Tongue (tissue), 2 donors: Measurements from ENCODE around the gene LRRC3C. TPM values are rescaled to one million over a fixed set of nuclear protein-coding genes. Genes with fewer than 3 reads are reported as not detected.
"Not testable (repeated sequence)": the region's sequence is repeated elsewhere in the genome, so short reads cannot be mapped to it uniquely, and the experiment has no call there.

Source experiments
- DNase-seq: peaks from one replicate; pipeline ENCODE4 v3.0.0-alpha.2; 2015
- total RNA-seq: library from RNA; depleted of rRNA; stranded (reverse); fragments of >200 nt; gene quantifications from one replicate; pipeline ENCODE4 v1.2.3, GENCODE V29; 2014

The LRRC3C gene
- total RNA-seq, 1 donor from 2014 or later: not detected

DNA sequence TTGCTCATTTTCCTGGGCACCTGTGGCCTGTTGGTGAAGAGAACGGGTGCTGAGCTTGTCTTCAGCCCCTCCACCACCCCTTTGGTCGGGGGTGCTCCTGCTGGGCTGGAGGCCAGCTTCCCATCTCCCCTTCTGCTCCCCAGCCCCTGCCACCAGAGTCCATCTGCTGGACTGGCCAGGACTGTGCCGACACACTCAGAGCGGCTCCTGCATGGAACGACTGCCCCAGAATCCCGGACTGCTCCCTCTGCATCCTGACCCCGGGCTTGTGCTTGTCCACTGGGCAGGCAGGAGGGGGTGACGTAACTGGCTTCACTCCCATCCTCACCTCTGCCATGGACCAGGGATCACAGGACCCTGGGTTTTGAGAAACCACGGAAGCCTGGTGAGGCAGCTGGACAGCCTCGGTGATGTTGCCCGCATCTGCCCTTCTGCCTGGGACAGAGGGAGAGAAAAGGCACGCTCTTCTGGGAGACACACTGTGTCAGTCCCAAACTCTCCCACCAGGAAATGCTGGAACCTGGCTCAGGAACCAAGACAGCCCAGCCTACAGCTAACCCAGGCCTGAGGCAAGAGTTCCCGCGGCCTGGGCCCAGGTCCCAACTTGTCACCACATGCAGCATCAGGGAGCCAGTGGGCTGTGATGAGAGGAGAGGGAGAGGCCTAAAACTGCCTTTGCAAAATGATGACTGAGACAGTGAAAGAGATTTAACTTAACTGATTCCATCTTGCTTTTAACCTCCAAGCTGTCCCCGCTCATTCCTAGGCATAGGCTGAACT, 19.2 kb downstream of the LRRC3C start:
- peak; percentile 24 for DNase-seq

DNA sequence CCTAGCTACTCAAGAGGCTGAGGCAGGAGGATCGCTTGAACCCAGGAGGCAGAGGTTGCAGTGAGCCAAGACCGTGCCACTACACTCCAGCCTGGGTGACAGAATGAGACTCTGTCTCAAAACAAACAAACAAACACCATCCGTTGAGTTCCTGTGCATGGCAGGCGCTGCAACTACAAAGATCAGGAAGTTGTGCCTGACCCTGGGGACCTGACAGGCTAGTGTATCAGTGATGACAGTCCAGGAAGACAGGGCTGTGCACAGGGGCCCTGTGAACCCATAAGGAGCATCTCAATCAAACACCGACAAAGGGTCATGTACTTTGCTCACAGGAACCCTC, 20.9 kb downstream of the LRRC3C start:
- DNase-seq: not testable (repeated sequence)

DNA sequence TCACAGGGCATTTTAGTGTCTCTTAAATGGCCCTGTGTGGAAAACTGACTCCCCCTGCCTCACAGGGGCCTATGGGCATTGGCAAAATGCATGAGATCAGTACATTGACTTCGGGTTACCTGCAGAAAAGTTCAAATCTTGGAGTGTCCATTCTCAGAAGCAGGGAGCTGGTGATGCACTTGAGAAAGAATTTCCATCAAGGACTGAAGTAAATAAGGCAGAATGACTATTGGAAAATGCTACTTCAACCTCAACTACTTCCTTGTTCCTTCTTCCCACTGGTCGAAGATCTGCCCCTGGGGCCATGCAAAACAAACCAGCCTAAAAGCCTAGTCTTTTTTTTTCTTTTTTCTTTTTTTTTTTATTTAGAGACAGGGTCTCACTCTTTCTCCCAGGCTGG, 21.5 kb downstream of the LRRC3C start:
- DNase-seq: no peak

DNA sequence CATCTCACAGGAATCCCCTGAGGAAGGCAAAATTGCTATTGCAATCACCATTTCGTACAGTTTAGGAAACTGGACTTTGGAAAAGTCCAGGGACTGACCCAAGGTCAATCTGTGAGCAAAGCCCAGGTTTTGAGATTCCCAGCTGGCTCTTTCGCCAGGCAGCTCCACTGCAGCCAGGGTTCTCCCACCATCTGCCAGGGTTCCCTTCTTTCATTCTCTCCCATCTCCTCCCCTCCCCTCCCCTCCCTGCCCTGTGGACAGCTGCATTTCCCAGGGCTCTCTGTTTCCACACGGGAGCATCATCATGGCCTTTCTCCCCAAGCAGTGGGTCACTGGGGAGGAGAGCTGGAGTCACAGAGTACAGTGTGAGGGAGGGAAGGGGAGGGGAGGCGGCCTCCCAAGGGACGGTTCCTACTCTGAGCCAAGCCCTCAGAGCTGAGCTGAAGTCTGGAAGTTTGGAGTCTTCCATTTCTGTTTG, 23.4 kb downstream of the LRRC3C start:
- DNase-seq: peak; percentile 31

DNA sequence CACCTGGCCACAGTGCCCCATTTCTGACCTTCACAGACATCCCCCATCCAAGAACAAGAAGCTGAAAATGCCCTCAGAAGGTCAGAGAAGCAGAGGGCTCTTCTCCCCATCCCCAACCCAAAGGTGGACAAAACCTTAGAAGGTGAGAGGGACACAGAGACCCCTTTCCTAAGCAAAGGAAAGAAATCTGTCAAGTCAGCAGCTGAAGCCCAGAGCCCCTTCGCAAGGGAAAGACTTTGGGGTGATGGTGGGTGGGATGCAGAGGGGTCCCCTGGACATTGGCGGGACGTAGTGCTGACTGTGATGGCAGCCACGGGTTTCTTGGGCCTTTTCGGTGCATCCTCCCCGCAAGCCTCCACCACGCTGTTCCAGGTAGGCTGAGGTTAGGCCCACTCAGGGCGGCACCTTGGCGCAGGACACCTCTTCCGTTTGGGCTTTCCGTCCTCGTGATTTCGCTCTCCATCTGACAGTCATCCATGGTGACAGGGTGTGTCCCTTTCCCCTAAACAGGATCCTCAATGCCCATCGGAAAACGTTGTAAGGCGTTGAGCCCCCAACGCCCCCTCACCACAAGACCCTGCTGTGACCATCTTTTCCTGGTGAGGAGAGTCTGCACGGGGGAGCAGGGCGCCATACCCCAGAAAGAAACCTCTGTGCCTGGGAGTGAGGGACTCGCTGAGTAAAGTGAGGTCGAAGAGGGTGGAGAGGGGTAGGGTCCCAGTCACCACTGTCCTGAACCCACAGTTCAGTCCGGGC, 24.6 kb downstream of the LRRC3C start:
- DNase-seq: no peak

DNA sequence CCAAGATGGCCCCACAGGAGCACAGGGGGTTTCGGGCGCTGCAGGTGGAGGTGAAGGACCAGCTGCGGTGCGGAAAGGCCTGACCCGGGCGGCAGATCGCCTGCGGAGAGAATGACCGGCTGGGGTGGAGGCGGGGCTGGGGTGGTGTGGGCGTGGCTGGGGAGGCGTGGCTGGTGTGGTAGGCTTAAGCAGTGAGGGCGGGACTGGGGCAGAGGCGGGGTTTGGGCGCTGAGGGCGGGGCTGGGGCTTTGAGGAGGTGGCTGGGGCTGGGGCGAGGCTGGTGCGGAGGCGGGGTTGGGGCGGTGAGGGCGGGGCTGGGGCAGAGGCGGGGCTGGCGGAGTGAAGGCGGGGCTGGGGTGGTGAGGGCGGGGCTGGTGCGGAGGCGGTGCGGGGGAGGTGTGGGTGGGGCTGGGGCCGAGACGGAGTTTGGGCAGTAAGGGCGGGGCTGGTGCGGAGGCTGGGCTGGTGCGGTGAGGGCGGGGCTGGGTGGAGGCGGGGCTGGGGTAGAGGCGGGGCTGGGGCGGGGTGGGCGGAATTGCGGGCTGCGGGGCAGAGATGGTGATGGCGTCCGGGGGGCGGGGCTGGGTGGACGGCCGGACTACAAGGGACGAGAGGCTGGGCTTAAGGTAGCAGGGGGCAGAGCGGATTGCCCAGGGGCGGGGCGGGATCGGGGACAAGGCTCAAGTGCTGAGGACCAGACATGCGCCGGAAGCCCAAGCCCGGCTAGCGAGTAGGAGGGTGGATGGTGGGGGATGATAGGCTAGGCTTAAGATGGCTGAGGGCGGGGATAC, 25.3 kb downstream of the LRRC3C start:
- DNase-seq: peak; percentile 96

DNA sequence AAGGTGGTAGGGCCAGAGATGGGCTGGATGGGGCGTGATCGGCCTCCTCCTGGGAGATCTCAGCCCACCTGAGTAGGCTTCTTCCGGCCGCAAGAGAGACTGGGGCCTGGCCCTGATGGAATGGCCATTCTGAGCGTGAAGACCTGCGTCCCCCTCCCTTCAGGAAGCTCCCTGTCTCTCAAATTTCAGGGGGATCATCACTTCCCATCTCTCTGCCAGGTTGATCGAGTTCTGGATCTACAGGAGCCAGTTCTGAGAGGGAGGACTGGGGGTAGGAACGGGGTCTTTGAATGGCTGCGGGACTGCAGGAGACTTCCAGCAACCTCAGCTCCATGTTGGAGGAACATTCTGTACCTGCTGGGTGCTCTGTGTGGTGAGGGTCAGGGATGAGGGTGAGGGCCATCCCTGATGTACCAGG, 25.9 kb downstream of the LRRC3C start:
- no peak for DNase-seq

DNA sequence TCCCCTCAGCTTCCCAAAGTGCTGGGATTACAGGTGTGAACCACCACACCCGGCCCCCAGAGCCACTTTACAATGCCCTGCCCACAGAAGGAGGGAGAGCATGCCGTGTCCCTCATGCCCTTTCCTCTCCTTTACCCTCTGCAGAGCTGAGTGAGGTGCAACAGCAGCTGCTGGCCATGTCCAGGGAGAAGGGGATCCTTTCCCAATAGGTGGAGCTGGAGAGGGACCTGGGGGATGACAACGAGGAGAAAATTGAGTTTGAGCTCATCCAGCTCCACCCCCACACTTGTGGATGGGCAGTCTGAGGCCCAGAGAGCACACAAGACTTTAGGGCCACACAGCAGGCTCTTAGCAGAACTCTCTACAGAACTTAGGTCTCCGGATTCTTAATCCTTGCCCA, 27.3 kb downstream of the LRRC3C start:
- DNase-seq: no peak

DNA sequence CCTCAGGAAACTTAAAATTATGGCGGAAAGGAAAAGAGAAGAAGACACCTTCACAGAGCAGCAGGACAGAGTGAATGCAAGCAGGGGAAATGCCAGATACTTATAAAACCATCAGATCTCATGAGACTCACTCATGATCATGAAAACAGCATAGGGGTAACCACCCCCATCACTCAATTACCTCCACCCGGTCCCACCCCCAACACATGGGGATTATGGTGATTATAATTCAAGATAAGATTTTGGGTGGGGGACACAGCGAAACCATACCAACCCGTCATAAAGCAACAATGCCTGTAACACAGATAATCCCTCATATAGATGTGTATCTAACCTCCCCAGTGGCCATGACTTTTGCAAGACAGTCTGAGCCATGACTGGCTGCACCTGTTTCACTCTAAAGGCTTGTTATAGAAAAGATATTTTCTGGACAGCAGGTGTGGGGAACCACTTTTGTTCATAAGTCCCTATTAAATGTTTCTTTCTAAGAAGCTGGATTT, 28.2 kb downstream of the LRRC3C start:
- no peak for DNase-seq

DNA sequence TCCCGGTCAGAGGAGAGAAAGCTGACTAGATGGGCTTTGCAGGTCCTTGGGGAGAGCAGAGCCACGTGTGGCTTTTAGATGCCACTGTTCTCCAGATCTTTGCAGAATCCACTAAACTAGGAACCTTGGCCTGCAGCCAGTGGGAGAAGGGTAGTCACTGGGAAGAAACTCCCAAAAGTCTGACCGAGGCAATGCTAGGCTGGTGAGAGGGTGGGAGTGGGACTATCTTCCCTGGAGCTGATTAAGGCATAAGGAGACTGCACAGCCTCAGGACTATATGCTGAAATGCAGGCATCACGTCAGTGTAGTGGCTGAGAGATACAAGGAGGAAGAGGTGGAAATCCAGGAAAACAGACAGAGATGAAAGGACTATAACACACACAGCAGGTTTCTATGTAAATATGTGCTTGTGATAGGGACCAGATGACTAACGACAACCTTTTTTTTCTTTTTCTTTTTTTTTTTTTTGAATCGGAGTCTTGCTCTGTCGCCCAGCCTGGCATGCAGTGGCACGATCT, 33.1 kb downstream of the LRRC3C start:
- no peak for DNase-seq

DNA sequence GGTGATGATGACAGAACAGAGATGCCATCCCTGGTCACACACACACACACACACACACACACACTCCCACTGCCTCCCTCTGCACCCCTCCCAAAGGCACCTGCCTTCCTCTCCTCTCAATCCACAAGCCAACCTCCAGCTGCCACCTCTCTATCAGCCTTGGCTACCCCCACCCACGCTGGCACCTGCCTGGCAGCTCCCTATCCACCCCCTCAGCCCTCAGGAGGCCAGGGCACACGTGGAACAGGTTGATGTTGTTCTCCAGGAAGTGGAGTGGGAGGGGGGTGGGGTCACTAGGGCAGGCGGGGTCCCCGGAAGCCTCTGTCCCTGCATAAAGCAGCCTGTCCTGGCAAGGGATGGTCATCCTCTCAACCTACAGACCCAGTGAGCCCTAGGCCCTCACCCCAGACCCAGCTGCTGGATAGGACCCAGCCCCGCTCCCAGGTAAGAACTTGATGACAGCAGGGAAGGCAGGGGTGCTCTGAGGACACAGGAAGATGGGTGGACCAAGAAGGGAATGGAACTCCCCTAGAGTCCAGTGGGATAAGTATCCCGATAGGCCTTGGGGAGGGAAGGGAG, 35.2 kb downstream of the LRRC3C start, which contains the start of gene GSDMA:
GSDMA (plus strand) TSS at position 363 of the 579 bp plus-strand sequence. CDS start 2,684 bp downstream, outside the sequence.
- DNase-seq: no peak

DNA sequence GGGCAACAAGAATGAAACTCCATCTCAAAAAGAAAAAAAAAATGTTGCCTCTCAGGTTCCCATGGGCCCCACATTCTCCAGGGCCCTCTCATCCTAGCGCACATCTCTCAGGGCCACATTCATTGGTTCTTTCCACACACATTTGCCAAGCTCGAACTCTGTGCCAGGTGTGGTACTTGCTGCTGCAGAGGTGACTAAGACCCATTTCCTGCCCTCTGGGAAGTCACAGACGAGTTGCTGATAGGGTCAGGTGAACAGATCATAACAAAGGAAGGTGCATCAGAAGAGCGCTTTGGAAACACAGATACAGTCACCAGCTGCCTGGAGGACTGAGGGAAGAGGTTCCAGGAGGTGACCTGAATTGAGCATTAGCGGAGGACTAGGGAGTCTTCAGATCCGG, 36.3 kb downstream of the LRRC3C start:
- DNase-seq: no peak

DNA sequence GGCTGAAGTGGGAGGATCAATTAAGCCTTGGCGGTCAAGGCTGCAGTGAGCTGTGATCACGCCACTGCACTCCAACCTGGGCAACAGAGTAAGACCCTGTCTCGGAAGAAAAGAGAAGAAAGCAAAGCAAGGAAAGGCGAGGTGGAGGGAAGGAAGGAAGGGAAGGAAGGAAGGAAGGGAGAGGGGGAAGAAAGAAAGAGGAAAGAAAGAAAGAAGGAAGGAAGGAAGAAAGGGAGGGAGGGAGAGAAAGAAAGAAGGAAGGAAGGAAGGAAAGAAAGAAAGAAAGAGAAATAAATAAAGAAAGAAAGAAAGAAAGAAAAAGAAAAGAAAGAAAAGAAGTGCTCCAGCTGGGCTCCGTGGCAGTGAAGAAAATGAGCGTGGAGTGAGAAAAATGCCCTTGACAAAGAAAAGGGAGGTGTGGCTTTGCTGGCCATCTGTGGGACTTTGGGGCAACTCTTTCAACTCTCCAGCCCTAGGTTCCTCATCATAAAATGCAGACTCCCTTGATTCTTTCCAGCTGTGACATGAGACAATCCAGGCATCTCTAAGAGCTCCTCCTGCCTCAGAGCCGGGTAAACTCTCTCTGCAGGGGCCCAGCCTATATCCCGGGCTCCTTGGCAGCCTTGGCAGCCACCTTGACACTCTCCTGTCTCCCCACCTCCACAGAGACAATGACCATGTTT, 37.6 kb downstream of the LRRC3C start:
- DNase-seq: peak; percentile 27

DNA sequence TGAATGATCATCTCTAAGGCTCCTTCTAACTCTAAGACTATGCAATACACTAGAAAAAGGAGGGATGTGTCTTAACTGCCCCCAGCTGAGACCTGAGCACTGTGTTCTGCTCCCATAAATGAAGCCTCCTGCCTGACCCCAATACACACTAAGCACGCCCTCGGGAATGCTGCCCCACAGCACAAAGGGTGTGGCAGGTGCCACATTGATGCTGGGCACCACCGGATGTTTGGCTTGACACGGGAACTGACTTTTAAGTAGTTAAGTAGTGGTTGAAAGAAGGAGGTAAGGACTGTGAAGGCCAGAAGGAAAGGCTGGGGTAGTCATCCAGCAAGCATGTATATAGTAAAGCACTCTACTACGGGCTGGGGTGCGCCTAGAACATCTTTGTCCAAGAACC, 39.2 kb downstream of the LRRC3C start:
- no peak for DNase-seq

DNA sequence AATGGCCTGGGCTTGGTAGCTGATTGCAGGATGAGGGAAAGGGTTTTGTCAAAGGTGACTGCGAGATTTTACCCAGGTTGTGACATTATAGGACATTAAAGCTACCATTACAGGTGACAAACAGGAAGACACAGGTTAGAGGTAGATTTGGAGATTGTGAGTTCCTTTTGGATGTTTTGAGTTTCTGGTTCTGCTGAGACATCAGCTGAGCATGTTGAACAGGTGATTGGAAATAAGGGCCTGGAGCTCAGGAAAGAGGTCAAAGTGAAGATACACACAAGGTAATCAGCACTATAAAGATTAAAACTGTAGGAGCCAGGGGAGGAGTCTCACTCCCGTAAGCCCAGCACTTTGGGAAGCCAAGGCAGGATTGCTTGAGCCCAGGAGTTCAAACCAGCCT, 41.2 kb downstream of the LRRC3C start:
- DNase-seq: no peak

DNA sequence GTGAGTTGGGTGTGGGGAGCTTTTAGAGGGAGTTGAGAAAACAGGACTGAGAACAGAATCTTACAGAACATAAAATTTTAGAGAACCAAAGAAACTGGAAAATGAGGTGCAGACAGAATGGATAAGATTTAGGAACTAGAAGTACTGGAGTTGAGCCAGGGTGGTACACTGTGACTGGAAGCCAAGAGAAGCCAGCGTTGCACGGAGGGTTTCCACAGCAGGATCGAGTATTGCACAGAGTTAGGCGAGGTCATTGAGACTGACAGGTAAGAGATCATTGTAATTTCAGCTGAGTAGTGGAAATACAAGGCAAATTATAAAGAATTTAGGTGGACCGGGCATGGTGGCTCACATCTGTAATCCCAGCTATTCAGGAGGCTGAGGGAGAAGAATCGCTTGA, 41.8 kb downstream of the LRRC3C start:
- no peak for DNase-seq

DNA sequence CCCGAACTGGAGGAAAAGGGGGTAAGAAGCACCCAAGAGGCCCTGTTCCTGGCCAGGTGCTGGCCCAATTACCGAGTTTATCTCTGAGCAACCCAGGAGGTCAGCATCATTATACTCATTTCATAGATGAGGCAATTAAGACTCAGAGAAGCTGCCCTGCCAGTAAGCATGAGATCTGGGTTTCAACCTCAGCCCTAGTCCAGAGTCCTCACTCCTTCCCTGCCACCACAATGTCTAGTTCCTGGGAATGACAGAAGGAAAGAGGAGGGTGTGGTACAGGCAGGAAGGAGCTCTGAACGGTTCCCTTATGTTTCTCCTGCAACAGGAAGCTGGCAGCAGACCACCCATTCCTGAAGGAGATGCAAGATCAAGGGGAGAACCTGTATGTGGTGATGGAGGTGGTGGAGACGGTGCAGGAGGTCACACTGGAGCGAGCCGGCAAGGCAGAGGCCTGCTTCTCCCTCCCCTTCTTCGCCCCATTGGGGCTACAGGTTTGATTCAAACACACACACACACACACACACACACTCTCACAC, 42.7 kb downstream of the LRRC3C start:
- DNase-seq: no peak

DNA sequence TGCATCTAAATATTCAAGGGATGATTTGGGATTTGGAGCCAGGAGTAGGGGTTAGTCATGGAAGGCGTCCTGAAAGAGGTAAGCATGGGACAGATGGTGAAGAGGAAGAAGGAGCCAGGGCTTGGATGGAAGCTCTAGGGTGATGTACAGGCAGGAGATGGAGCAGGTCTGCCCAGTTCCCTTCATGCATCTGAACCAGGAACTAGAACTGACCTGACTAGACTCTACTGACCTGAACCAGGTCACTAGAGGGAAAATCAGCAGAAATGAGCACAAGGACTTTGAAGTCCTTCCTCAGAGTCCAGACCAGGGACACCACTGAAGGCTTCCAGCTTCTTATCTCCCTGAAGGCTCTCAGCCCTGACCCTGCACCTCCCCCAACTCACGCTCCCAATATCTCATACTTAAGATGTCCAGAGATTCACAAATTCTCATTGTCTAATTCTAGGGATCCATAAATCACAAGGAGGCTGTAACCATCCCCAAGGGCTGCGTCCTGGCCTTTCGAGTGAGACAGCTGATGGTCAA, 43.6 kb downstream of the LRRC3C start:
- DNase-seq: no peak

DNA sequence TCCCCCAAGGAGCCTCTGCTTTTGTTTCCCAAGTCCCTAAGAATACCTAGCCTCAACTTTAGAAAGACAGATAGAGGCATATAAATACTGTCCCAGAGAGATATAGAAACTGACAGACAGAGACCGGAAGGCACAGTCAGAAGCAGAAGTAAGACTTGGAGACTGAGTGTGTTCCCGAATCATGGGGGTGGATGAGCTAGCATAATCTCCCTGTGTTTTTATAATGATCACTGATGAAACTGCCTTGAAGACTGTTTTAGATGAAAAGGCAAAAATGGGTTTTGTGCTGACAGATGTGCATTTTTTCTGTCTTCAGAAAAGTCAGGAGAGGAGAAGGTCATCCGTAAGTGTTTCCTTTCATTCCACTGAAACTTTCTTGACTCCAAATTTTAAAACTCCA, 44.7 kb downstream of the LRRC3C start:
- DNase-seq: no peak

DNA sequence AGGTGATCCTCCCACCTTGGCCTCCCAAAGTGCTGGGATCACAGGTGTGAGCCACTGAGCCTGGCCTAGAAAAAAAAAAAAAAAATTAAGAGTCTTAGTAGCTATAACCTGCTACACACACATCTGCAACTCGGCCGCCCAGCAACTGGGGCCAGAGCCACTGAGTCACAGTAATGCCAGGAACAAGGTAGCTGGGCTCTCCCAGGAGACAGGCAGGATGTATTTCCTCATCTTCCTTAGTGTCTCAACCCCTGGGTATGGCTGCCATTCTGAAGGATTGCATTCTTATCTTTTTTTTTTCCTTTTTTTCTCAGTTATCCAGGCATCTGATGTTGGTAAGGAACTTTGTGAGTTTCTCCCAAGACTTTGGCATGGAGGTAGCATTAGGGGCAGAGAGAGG, 46.0 kb downstream of the LRRC3C start:
- DNase-seq: no peak

DNA sequence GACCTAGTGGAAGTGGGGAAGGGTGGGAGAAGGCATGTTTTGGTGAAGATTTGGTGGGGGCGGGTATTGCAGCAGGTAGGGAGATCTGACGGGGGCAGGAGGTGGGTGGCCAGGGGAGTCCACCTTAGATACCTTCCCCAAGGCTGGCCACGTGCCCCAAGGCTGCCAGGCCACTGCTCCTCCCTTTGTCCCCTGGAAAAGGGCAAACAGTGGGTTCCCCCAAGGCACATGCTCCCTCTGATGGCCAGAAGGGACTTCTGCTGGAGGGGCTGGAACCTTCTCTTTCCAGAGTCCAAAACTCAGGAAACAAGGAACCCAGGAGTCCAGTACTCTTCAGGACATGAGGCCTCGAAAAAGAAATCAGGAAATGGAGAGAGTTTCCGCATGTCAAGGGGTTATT, 46.9 kb downstream of the LRRC3C start:
- no peak for DNase-seq
